ENCODE measurements around the gene TGFBR1.
"Not testable (repeated sequence)": the region's sequence is repeated elsewhere in the genome, so short reads cannot be mapped to it uniquely, and the experiment has no call there.

TGFBR1 gene

DNA sequence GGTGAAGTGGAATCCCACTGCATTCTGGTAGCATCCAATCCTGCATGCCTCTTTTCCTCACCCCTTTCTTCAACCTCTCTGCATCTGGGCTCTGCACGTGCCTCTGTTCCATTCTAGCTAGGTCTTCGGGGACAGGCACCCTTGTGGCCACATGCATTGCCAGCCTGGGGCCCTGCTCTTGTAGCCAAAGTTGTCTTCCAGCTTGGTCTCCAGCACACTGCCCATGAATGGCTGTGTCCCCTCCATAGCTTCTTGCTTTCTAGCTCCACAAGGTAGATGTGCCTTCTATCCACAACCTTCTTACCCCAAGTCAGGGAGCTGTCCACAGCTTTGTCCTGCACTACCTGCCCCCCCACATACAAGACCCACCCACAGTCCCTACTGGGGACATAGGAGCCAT lies 84.3 kb downstream of the TGFBR1 start:
- no peak for ATAC-seq
- no peak for DNase-seq

DNA sequence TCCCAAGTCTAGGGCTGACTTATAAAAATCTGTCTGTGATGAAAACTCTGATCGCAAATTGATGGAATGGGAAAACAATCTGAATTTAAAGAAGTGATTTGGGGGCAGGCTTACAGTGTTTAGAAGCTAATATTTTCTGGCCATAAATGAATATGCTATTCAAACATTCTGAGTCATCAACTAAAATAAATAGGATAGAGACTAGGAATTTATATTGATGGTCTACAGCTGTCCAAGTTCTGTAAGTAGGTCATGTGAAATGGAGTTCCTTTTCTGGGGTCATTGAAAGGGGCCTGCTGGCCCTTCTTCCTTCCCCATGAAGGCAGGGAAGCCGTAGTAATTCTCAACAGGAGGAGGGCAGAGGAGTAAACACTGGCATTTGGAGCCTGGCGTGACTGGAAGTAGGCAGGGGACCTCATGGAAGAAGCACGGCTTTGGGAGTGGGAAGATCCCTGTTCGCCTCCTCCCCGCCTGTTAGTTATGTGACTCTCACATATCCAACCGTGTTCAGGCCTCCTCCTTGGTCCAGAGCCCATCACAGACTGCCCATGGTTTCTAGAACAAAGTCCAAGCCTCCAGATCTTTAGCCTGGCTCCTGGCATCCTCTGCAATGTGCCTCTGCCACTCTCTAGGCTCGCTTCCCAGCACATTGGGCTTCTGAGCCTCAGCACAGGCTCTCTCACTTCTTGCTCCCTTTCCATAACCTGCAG lies 85.1 kb downstream of the TGFBR1 start:
- DNase-seq (no peak), ATAC-seq (no peak)

GRCh38 chr9:99190597-99191283 lies 85.8 kb downstream of the TGFBR1 start:
- no peak for DNase-seq
- ATAC-seq, result no peak

DNA sequence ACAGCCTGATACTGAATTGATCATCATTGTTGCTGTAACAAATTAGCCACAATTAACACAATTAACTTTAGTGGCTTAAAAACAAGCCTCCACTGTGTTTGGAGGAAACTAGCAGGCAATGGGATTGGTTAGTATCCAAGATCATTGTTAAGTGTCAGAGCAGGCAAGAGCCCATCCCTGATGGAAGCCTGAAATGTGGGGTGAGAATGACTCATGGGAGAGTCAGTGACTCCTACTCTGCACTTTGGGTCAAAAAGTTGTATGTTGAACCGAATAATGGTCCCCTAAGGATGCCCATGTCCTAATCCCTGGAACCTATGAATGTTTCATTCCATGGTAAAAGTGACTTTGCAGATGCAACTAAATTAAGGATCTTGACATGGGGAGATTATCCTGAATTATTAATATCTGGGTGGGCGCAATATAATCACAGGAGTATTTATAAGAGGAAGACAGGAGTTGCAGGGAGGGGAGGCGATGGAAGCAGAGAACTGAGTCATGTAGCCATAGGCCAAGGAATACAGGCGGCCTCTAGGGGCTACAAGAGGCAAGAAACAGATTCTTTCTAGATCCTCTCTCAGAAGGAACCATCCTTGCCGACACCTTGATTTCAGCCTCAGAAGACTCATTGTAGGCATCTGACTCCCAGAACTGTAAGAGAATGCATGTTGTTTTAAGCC lies 88.0 kb downstream of the TGFBR1 start:
- DNase-seq, result no peak
- no peak for ATAC-seq

DNA sequence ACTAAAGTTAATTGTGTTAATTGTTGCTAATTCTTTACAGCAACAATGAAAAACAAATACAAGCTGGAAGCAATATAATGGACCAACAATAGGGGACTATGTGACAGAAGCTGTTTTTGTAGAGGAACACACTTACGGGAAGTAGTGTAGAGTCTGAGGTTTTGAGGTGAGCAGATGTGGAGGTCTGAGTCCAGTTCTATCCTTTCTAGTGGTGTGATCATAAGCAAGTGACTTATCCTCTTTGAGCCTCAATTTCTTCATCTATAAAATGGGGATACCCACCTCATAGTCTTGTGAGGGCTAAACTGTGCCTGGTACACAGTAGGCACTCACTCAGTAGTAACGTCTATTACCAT lies 88.5 kb downstream of the TGFBR1 start:
- DNase-seq (no peak), ATAC-seq (no peak)

DNA sequence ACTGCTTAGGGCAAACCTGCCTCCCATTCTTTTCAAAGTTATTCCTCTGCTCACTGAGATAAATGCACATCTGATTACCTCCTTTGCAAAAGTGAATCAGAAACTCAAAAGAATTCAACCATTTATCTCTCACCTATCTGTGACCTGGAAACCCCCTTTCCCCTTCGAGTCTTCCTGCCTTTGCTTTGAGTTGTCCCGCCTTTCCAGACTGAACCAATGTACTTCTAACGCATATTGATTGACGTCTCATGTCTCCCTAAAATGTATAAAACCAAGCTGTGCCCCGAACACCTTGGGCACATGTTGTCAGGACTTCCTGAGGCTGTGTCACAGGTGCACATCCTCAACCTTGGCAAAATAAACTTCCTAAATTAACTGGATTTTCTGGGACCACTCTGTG lies 91.6 kb downstream of the TGFBR1 start:
- DNase-seq, ATAC-seq: not testable (repeated sequence)

DNA sequence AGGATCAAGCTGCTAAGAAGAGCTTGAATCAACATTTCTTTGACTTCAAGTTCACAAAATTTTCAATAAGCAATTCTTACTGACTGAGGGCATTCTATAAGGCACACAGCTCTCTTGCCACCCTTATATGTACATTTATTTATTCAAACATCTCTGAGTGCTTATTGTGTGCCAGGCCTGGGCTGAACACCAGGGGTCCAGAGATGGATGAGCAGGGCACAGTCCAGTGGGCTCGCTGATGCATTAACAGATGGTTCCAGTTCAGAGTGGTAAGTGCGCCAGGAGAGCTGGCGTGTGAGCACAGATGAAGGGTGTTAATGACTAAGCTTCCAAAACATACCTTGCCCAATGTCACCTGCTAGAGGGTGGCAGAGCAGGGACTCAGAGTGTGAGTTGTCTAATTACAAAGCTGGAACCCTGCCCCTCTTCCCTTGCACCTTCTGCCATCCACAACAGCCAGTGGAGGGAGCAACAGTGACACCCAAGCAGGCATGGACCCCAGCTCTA lies 92.3 kb downstream of the TGFBR1 start:
- ATAC-seq, result no peak
- DNase-seq, result no peak

DNA sequence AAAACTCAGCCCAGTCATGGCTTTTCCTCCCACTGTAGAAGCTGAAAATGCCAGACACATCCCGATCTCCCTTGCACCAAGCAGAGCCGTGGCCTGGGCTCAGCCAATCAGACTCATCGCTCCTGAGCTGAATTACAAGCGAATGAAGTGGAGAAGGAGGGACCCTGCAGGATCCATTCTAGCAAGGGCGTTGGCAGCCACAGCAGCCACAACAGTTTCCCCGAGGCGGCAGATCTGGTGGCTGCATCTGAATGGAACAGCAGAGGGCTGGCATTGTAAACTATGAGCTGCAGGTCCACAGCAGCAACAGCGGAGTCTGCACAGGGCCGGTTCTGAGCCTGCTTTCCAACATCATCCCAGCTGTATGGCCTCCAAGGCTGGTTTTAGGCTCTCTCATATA lies 93.1 kb downstream of the TGFBR1 start:
- no peak for ATAC-seq
- no peak for DNase-seq

DNA sequence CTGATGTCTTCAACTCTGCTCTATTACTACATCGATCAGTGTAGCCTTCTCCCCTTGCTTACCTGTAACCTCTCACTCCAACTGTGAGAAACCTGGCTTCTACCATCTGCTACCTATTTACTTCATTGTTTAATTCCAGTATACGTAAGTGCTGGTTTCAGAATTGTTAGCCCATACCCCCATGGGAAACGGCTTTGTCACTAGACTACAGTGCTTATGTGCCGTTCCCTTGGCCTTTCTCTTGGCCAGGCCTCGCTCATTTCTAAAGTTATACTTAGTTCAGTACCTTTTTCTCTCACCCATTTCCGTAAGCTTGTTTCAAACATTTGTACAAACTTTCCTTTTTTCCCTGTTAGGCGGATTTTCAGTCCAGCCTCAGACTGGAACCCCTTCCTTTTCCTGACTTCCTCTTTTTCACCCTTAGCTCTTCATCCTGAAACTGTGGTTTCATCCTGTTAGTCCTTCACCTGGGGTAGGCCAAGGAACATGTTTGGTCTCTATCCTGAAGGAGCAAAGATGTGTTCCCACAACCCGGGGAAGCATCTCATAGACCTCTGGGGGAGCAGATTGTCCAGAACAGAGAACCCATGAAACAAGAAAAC lies 95.1 kb downstream of the TGFBR1 start:
- DNase-seq (no peak), ATAC-seq (no peak)

DNA sequence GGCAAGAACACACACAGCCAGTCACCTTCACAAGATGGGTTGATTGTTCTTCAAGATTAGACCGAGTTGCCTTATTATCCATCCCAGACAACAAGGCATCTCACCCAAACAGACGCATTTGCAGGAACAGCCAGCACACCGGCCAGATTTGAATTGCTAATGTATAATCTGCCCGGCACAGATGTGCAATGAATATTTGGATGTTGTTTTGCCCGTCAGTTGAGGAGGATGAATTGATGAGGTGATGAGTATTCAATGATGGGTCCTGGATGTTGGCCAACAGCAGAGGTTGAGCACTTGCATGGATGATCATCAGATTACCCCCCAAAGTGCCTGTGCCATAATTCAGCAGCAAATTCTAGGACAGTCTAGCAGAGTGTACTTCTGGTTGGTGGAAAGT lies 96.7 kb downstream of the TGFBR1 start:
- ATAC-seq (no peak), DNase-seq (no peak)

Data from stimulated activated naive CD8-positive, alpha-beta T cell treated with anti-CD3 and anti-CD28 coated beads, Interleukin-15, Interleukin-2, amounts not matched to agents 100 U/mL and 50 U/mL, for 24 hours (primary cell).